GM18861 (cell line): ENCODE measurements around the gene CRYZL1.
A peak's percentile ranks its signal among the peaks of the same experiment; 100 is the strongest.
"Not testable (repeated sequence)": the region's sequence is repeated elsewhere in the genome, so short reads cannot be mapped to it uniquely, and the experiment has no call there.

Experiments
- ATAC-seq: cut with Tn5 transposase; IDR thresholded peaks from one replicate; pipeline ENCODE4 v1.9.1; 2021; ENCODE audit not compliant: unreplicated experiment

The CRYZL1 gene

DNA sequence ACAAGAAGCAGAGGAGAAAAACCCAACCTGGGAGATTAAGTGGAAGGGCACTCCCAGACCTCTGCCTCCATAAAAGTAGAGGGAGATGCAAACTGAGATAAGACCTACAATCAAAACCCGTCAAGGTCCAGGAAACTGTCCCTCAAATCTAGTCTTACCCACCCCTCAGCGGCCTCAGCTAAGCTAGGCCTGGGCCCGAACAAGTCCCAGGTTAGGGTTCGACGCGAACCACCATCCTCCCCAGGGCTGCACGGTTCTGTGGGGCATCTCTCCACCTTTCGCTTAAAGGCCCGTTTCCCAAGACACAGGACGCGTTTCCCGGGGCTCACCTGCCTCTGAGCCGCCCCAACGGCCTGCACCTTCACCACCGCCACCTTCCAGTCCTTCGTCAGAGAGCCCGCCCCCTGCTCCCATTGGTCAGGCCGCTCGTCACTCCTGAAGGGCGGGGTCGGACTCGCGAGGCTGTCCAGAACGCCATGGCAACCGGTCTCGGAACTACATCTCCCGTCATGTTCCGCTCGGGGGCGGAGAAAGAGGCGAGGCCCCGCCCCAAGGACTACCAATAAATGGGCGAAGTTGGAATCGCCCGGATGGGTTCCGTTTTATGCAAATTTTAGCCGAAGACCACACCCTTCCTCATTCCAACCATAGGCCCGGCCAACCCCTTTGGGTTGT, at the start of gene CRYZL1:
CRYZL1 (minus strand) TSS at position 390 of the 675 bp plus-strand sequence. CDS start 10,190 bp downstream, outside the sequence.
- ATAC-seq, result peak; percentile 83

- no peak for ATAC-seq
Observed at GRCh38 chr21:33690874-33691273, 49.3 kb upstream of the CRYZL1 start.

GRCh38 chr21:33688353-33688752, 46.8 kb upstream of the CRYZL1 start:
- ATAC-seq, result no peak

- ATAC-seq, result no peak
Observed at GRCh38 chr21:33687634-33688033, 46.1 kb upstream of the CRYZL1 start.

GRCh38 chr21:33686386-33686785, 44.8 kb upstream of the CRYZL1 start:
- ATAC-seq, result no peak

DNA sequence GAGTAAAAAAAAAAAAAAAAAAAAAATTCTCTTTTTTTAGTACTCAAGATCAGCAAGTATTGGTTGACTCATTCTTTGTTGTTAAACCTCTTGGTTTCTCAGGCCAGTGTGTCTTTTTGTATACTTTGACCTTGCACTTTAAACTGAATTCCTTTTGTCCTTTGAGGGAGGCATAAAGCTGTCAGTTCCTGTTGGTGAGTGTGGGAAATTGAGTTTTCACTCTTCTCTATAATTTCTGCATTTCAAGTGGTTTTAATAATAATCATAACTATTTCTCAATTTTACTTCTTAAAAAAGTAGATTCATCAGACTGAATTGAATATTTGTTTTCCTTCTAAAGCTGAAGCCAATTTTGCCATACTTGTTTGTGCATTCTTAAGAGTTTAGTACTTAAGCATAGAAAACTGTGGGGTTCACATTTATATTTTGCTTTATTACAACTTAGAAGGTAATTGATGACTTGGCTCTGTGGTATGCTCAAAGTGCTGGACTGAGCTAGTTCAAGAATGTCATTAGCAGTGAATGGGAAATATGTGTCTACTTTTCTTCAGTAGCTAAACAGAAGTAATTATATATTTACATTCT, 44.2 kb upstream of the CRYZL1 start:
- no peak for ATAC-seq

DNA sequence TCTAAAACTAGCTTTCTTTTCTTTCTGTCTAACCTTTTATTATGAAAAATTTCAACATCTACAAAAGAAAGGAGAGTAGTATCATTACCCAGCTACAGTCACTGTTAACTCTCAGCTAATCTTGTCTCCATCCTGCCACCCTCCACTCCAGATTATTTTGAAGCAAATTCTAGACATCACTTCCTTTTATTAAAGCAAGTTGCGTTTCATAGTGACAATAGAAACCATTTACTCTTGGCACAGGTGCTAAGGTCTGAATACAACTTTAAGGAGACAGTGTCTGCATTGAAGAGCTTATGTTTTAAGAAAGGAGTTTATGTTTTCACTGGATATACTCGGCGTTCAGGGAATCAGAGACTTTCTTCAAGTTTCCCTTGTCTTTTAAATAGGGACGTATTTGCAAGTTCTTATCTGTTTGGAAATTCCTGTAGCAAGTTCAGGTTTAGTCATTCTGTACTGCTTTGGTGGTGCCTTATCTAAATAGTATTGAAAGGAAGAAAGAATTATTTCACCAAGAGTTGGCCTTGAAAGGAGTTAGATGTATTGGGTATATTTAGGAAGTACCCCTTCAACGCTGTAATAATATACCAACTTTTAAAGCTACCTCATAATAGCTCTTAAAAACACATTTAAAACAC, 43.5 kb upstream of the CRYZL1 start:
- no peak for ATAC-seq

GRCh38 chr21:33684068-33684467, 42.5 kb upstream of the CRYZL1 start:
- ATAC-seq, result no peak

DNA sequence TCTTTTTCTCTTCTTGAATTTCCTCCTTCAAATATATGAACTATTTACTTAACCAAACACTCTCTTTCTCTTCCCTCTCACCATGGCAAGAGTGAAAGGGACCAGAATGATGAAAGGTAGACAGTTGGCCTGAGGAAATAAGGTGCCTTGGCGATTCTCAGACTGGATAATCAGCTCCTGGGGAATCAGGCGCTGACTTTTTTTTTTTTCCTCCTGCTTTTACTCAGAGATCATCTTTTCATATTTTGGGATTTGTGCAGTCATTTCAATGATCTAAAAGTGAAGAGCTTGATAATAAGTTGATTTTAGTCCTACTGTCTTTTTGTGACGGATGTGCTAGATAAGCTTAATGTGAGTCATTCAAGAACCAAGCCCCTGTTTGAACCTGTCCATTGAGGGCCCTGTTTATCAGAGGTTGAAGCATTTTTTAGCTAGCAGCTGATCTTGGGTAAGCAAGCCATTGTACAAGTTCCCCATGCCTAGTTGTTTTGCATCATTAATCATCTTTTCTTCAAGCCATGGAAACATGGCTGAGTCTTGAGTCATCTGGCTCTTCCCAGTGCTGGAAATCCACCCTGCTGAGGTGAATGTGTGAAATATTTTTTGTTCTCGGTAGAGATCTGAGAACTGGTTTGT, 41.6 kb upstream of the CRYZL1 start:
- no peak for ATAC-seq

- ATAC-seq, result no peak
Observed at GRCh38 chr21:33680870-33681269, 39.3 kb upstream of the CRYZL1 start.

- ATAC-seq, result no peak
Observed at GRCh38 chr21:33677450-33677849, 35.9 kb upstream of the CRYZL1 start.

DNA sequence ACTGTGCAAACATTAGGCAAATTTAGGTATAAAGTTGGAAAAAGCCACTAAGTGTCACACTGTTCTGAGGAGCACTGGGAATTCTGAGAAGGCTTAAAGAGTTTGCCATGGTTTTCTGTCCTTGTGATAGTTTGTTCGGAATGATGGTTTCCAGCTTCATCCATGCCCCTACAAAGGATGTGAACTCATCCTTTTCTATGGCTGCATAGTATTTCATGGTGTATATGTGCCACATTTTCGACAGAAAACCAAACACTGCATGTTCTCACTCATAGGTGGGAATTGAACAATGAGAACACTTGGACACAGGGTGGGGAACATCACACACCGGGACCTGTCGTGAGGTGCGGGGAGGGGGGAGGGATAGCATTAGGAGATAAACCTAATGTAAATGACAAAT, 35.1 kb upstream of the CRYZL1 start:
- not testable (repeated sequence) for ATAC-seq

GRCh38 chr21:33674226-33674625, 32.7 kb upstream of the CRYZL1 start:
- no peak for ATAC-seq

GRCh38 chr21:33673473-33673872, 31.9 kb upstream of the CRYZL1 start:
- no peak for ATAC-seq

GRCh38 chr21:33670076-33670978, 28.8 kb upstream of the CRYZL1 start:
- ATAC-seq, result no peak

DNA sequence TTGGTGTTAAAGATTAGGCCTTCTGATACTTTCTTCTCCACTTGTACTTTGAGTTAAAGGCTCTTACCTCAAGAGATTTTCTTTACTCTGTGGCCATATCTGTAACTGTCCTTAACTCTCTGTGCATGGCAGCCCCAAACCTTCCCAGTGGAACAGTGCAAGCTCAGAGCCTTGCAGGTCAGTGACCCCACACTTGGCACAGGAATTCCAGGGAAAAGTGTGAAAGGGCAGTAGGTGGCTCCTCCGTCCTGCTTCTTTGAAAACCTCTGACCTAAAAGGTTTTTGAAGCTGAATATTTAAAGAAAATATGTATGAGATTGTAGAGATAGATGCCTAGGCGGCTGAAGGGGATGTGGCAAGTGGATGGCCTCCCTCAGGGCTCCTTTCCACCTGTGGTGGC, 27.1 kb upstream of the CRYZL1 start:
- ATAC-seq, result no peak

DNA sequence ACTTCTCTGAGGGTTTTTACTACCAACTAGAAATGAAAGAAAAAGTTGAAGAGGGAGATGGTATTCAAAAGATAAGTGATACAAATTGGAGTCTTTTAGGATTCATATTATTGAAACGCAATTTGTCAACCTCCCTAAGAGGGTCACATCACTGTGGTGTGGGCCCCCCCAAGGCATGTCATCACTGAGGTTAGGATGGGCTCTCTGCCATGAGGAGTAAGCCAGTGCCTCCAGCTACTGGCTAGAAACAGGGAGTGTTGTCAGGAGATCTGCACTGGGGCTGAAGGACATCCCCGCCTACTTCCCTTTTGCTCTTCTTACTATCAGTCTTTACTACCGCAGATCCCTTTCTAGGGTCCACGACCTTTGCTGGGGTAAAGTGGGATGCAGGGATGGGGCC, 26.6 kb upstream of the CRYZL1 start:
- no peak for ATAC-seq

DNA sequence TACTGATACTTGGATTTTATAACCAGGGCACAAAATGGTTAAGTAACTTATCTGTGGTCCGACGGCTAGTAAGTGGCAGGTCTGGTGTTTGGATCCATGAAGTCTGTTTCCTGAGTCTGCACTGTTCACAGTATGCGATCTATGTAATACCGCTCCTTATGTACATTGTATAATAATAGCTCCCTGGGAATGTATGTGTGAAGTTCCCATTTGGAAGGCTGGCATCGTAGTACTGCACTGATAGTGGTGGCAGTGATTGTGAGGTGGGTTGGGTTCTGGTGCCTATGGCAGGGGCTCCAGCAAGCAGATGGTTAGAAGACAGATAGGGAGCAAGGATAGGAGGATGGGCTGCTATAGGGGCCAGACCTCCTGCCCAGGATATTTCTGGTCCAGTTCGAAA, 26.1 kb upstream of the CRYZL1 start:
- no peak for ATAC-seq

GRCh38 chr21:33666153-33666552, 24.6 kb upstream of the CRYZL1 start:
- ATAC-seq, result no peak

GRCh38 chr21:33664135-33664534, 22.6 kb upstream of the CRYZL1 start:
- ATAC-seq, result no peak

GRCh38 chr21:33663241-33663640, 21.7 kb upstream of the CRYZL1 start:
- ATAC-seq, result no peak
